HG02610 (cell line): ENCODE results near the gene ZNF516.
"Not testable (repeated sequence)": the region's sequence is repeated elsewhere in the genome, so short reads cannot be mapped to it uniquely, and the experiment has no call there.

Source experiments
- ATAC-seq: cut with Tn5 transposase; IDR thresholded peaks from one replicate; pipeline ENCODE4 v1.9.1; 2021; ENCODE audit warnings: mild to moderate bottlenecking, moderate library complexity; ENCODE audit not compliant: unreplicated experiment

The ZNF516 gene

GRCh38 chr18:76490670-76491472 is 4.2 kb downstream of the ZNF516 start:
- no peak for ATAC-seq

- no peak for ATAC-seq
Measured at GRCh38 chr18:76490033-76490432, 5.0 kb downstream of the ZNF516 start.

GRCh38 chr18:76489081-76489480 is 6.0 kb downstream of the ZNF516 start:
- no peak for ATAC-seq

GRCh38 chr18:76488190-76488589 is 6.9 kb downstream of the ZNF516 start:
- no peak for ATAC-seq

GRCh38 chr18:76487782-76488181 is 7.3 kb downstream of the ZNF516 start:
- no peak for ATAC-seq

- ATAC-seq = no peak
Measured at GRCh38 chr18:76487070-76487469, 8.0 kb downstream of the ZNF516 start.

GRCh38 chr18:76486574-76486973 is 8.5 kb downstream of the ZNF516 start:
- ATAC-seq = no peak

GRCh38 chr18:76486038-76486437 is 9.0 kb downstream of the ZNF516 start:
- no peak for ATAC-seq

- peak; percentile 68 for ATAC-seq
Measured at GRCh38 chr18:76484749-76485387, 10.2 kb downstream of the ZNF516 start.

- ATAC-seq = no peak
Measured at GRCh38 chr18:76483780-76484179, 11.3 kb downstream of the ZNF516 start.

- ATAC-seq = no peak
Measured at GRCh38 chr18:76482971-76483691, 11.9 kb downstream of the ZNF516 start.

- no peak for ATAC-seq
Measured at GRCh38 chr18:76482267-76482666, 12.8 kb downstream of the ZNF516 start.

- ATAC-seq = no peak
Measured at GRCh38 chr18:76480913-76481312, 14.1 kb downstream of the ZNF516 start.

- ATAC-seq = no peak
Measured at GRCh38 chr18:76479351-76480238, 15.4 kb downstream of the ZNF516 start.

GRCh38 chr18:76476665-76477561 is 18.1 kb downstream of the ZNF516 start:
- peak; percentile 68 for ATAC-seq

GRCh38 chr18:76475450-76476194 is 19.4 kb downstream of the ZNF516 start:
- ATAC-seq = no peak

- no peak for ATAC-seq
Measured at GRCh38 chr18:76474824-76475223, 20.2 kb downstream of the ZNF516 start.

GRCh38 chr18:76473521-76473920 is 21.5 kb downstream of the ZNF516 start:
- ATAC-seq = not testable (repeated sequence)

GRCh38 chr18:76472829-76473228 is 22.2 kb downstream of the ZNF516 start:
- ATAC-seq = no peak
